ENCODE measurements around the gene BRD2. TPM values are rescaled to one million over a fixed set of nuclear protein-coding genes. Genes with fewer than 3 reads are reported as not detected.

BRD2 gene
- total RNA-seq, 1 experiment from 2014 or later = 252 TPM

DNA sequence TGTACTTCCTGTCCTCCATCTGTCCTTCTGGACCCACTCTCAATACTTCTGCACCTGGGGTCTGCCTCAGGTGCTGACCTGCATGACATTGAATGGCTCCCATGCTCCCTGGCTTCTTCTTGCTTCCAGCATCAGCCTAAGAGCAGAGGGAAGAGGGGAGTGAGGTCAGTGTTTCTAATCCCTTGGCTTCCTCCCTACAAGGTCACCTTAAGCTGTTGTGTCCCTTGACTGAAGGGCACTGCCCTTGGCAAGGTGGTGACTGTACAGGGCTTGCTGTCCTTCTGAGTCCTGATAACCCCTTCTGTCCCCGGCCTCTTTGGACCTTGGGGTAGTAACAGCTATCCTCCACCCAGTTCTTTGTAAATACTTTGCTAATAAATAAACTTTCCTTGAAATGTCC is 37.2 kb upstream of the BRD2 start:
- Histone ChIP-seq H3K23ac (ENCODE audit: insufficient read length, low read depth, low read length) (no peak overlapping the region), H3K14ac (ENCODE audit: insufficient read depth, low read length) (no peak overlapping the region), H3K56ac (ENCODE audit: insufficient read length, low read depth, low read length) (no peak overlapping the region), H3K9ac (ENCODE audit: extremely low read depth, insufficient read length, low read length) (no peak overlapping the region), H4K20me1 (ENCODE audit: control insufficient read depth, insufficient read depth, insufficient read length) (no peaks in the 10 kb centered on the region), H2BK15ac (ENCODE audit: low read depth, low read length) (no peak overlapping the region), H3K79me2 (ENCODE audit: insufficient read depth, low read length) (no peaks in the 10 kb centered on the region), H3K79me1 (ENCODE audit: insufficient read depth, low read depth, low read length, poor library complexity, severe bottlenecking) (no peaks in the 10 kb centered on the region), H3K9me3 (ENCODE audit: control insufficient read depth, low read depth, low read length) (no peaks in the 10 kb centered on the region), H3K27me3 (ENCODE audit: insufficient read depth, low read length) (no peaks in the 10 kb centered on the region), H3K4me1 (ENCODE audit: insufficient read depth, low read length) (no peaks in the 10 kb centered on the region), H3K27ac (ENCODE audit: insufficient read length, low read depth, low read length) (no peak overlapping the region), H3K4ac (ENCODE audit: low read depth, low read length) (no peak overlapping the region), H2AK5ac (ENCODE audit: insufficient read length, low read length) (no peak overlapping the region), H3K4me2 (ENCODE audit: insufficient read depth, insufficient read length, low read length) (no peak overlapping the region), H3K23me2 (ENCODE audit: insufficient read length, low read depth, low read length, poor library complexity, severe bottlenecking) (no peaks in the 10 kb centered on the region), H2BK5ac (ENCODE audit: insufficient read length, low read length) (no peak overlapping the region), H4K8ac (replicated peaks; ENCODE audit: insufficient read length, low read depth, low read length) (no peak overlapping the region), H2BK12ac (ENCODE audit: insufficient read length, low read depth, low read length) (no peak overlapping the region), H2BK120ac (ENCODE audit: low read depth, low read length, poor library complexity, severe bottlenecking) (no peak overlapping the region), H4K5ac (ENCODE audit: insufficient read length, low read depth, low read length) (no peak overlapping the region), H2AFZ (ENCODE audit: low read length) (no peak overlapping the region), H4K91ac (ENCODE audit: insufficient read length, low read depth, low read length) (no peak overlapping the region), H3K18ac (ENCODE audit: insufficient read length, low read depth, low read length) (no peak overlapping the region), H2BK20ac (ENCODE audit: low read depth, low read length, poor library complexity, severe bottlenecking) (no peak overlapping the region), H3T11ph (ENCODE audit: low read length) (no peak overlapping the region)
- peaks cover 16% of the 10 kb centered on the region for H3K27me3 Mint-ChIP-seq (ENCODE audit: low read depth)
- TF ChIP-seq, protein P1, sequence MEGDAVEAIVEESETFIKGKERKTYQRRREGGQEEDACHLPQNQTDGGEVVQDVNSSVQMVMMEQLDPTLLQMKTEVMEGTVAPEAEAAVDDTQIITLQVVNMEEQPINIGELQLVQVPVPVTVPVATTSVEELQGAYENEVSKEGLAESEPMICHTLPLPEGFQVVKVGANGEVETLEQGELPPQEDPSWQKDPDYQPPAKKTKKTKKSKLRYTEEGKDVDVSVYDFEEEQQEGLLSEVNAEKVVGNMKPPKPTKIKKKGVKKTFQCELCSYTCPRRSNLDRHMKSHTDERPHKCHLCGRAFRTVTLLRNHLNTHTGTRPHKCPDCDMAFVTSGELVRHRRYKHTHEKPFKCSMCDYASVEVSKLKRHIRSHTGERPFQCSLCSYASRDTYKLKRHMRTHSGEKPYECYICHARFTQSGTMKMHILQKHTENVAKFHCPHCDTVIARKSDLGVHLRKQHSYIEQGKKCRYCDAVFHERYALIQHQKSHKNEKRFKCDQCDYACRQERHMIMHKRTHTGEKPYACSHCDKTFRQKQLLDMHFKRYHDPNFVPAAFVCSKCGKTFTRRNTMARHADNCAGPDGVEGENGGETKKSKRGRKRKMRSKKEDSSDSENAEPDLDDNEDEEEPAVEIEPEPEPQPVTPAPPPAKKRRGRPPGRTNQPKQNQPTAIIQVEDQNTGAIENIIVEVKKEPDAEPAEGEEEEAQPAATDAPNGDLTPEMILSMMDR (conservative IDR thresholded peaks at IDR 0.05) = no peak
- no CpG with 5 or more reads among the region's 1 CpG for WGBS (ENCODE audit: extremely low coverage, insufficient read length, low lambda C conversion rate)
- H3K4me1 Mint-ChIP-seq = no peaks in the 10 kb centered on the region
- no peaks in the 10 kb centered on the region for H3K36me3 Mint-ChIP-seq (ENCODE audit: insufficient read depth in 1 of 3, low read depth in 3 of 3)
- H3K9me3 Mint-ChIP-seq = no peaks in the 10 kb centered on the region; a peak in 1 of 5 replicates
- DNase-seq = no peak
- no peak overlapping the region for H3K4me3 Mint-ChIP-seq
- no peak overlapping the region for H3K27ac Mint-ChIP-seq
